Endothelial cell of umbilical vein (primary cell): ENCODE data around the gene TIMM10B. TPM values are rescaled to one million over a fixed set of nuclear protein-coding genes. Genes with fewer than 3 reads are reported as not detected.

Source experiments
- BruUV-seq: library from RNA; stranded (reverse); fragments of 400-500 nt; replicated peaks from 2 replicates; lab custom pipeline; 2021; lab: Mats Ljungman, UMichigan
- CTCF ChIA-PET: fragments of 300-600, 350-600 bp; sonication (Branson Sonifier 250); formaldehyde crosslinking; loops from one replicate; lab custom pipeline; 2021; ENCODE audit warnings: antibody characterized with exemption, inconsistent platforms; lab: Charles Lee
- POLR2A ChIA-PET: fragments of 300-600, 350-600 bp; sonication (Branson Sonifier 250); formaldehyde crosslinking; loops from one replicate; lab custom pipeline; 2021; ENCODE audit warnings: antibody characterized with exemption, inconsistent platforms; lab: Charles Lee
- DNase-seq: peaks from one replicate; pipeline ENCODE4 v3.0.0-alpha.2; 2011; ENCODE audit warnings: low read depth, low spot score
- FAIRE-seq: peaks from 2 replicates; lab custom pipeline; 2011; peaks lifted over from hg19 to GRCh38; lab: Jason Lieb, UNC
- H2AFZ ChIP-seq: 2 replicates; pipeline ENCODE4 v1.6.0; 2012; ENCODE audit warnings: low read depth, low read length, control low read depth, inconsistent platforms
- H3K27ac ChIP-seq: 2 replicates; pipeline ENCODE4 v1.5.1; 2011; ENCODE audit warnings: low read depth, mild to moderate bottlenecking, control low read depth, low read length, moderate library complexity; ENCODE audit not compliant: insufficient read depth
- H3K27me3 ChIP-seq, 2 experiments: 2 replicates each; pipeline versions ENCODE4 v1.6.0 to v1.6.1; 2011; ENCODE audit warnings: low read length in 2 of 2, mixed read lengths in 1 of 2; ENCODE audit not compliant: control insufficient read depth in 2 of 2, insufficient read depth in 2 of 2
- H3K36me3 ChIP-seq, 2 experiments: 2 replicates in 1 of 2; 3 replicates in 1 of 2; pipeline ENCODE4 v1.5.1; 2011; ENCODE audit warnings: low read length in 2 of 2, mild to moderate bottlenecking in 1 of 2, moderate library complexity in 1 of 2; ENCODE audit not compliant: control insufficient read depth in 2 of 2, insufficient read depth in 2 of 2; ENCODE audit errors: extremely low read depth in 1 of 2
- H3K4me1 ChIP-seq: 3 replicates; pipeline ENCODE4 v1.5.1; 2011; ENCODE audit warnings: mild to moderate bottlenecking, low read length; ENCODE audit not compliant: control insufficient read depth, insufficient read depth; ENCODE audit errors: extremely low read depth
- H3K4me2 ChIP-seq: 2 replicates; pipeline ENCODE4 v1.6.1; 2011; ENCODE audit warnings: low read length, control low read depth, mixed read lengths; ENCODE audit not compliant: insufficient read depth
- H3K4me3 ChIP-seq, 3 experiments: fragments of 200-600 bp in 1 of 3; sonication (generic), shearing (Covaris generic) in 1 of 3; replicated peaks in 1 of 3; 2 replicates each; pipeline ENCODE4 v1.5.1; 2011 to 2016; ENCODE audit warnings: control low read depth in 3 of 3, low read length in 3 of 3, mild to moderate bottlenecking in 2 of 3, inconsistent platforms in 1 of 3, low read depth in 1 of 3, moderate library complexity in 1 of 3; ENCODE audit not compliant: insufficient read depth in 1 of 3
- H3K79me2 ChIP-seq: 2 replicates; pipeline ENCODE4 v1.6.0; 2012; ENCODE audit warnings: low read length, inconsistent platforms; ENCODE audit not compliant: control insufficient read depth, insufficient read depth
- H3K9ac ChIP-seq: replicated peaks from 2 replicates; pipeline ENCODE3; 2011; ENCODE audit warnings: low read length, control low read depth; ENCODE audit not compliant: insufficient read depth; ENCODE audit errors: extremely low read depth
- H3K9me1 ChIP-seq: replicated peaks from 3 replicates; pipeline ENCODE4 v1.6.0; 2011; ENCODE audit warnings: mild to moderate bottlenecking, low read length; ENCODE audit not compliant: control insufficient read depth, insufficient read depth; ENCODE audit errors: extremely low read depth
- H3K9me3 ChIP-seq: replicated peaks from 2 replicates; pipeline ENCODE4 v1.5.1; 2012; ENCODE audit warnings: low read length, inconsistent platforms; ENCODE audit not compliant: control insufficient read depth, insufficient read depth
- H4K20me1 ChIP-seq: replicated peaks from 2 replicates; pipeline ENCODE3; 2011; ENCODE audit warnings: mild to moderate bottlenecking, low read length; ENCODE audit not compliant: control insufficient read depth, insufficient read depth; ENCODE audit errors: extremely low read depth
- EZH2 ChIP-seq: IDR thresholded peaks from 2 replicates; pipeline ENCODE4 v1.6.1; 2012; ENCODE audit warnings: borderline replicate concordance, low read depth, mild to moderate bottlenecking, moderate library complexity, low read length, inconsistent platforms; ENCODE audit not compliant: severe bottlenecking
- FOS ChIP-seq: IDR thresholded peaks from 2 replicates; pipeline ENCODE4 v1.6.1; 2011; ENCODE audit warnings: mild to moderate bottlenecking, low read length, moderate library complexity, borderline replicate concordance; ENCODE audit not compliant: insufficient read depth
- GATA2 ChIP-seq: IDR thresholded peaks from 2 replicates; pipeline ENCODE4 v1.7.0; 2011; ENCODE audit warnings: low read depth, mild to moderate bottlenecking, moderate library complexity, mixed read lengths, low read length; ENCODE audit not compliant: insufficient read length, insufficient read depth
- JUN ChIP-seq: IDR thresholded peaks from 2 replicates; pipeline ENCODE4 v1.6.1; 2011; ENCODE audit warnings: borderline replicate concordance, low read depth; ENCODE audit not compliant: insufficient read length, insufficient read depth
- MYC ChIP-seq: IDR thresholded peaks from one replicate; pipeline ENCODE4 v1.6.1; 2011; ENCODE audit warnings: mild to moderate bottlenecking, low read depth, low read length
- POLR2A ChIP-seq: IDR thresholded peaks from 2 replicates; pipeline ENCODE4 v1.6.1; 2012; ENCODE audit warnings: low read depth, mild to moderate bottlenecking, control low read depth, low read length
- POLR2AphosphoS5 ChIP-seq: IDR thresholded peaks from 2 replicates; pipeline ENCODE4 v1.6.1; 2012; ENCODE audit warnings: low read depth, mild to moderate bottlenecking, control low read depth, low read length, moderate library complexity; ENCODE audit not compliant: insufficient read depth
- dilution Hi-C: fragments of 300-500 bp; cut with MboI; formaldehyde crosslinking; loops from one replicate; pipeline ENCODE4 v1.15.0; 2019; ENCODE audit warnings: low sequenced_read_pairs; ENCODE audit not compliant: extremely low pct_ligation_motif_present
- intact Hi-C: fragments of 100-400 bp; cut with micrococcal nuclease; formaldehyde crosslinking; loops from one replicate; pipeline ENCODE4 v1.10.0; 2022
- polyA plus RNA-seq, 4 experiments: library from polyadenylated mRNA; depleted of rRNA in 3 of 4; stranded (reverse) in 3 of 4; unstranded in 1 of 4; fragments of >200 nt; gene quantifications; 2 replicates each; pipeline versions ENCODE4 v1.2.1 to v1.2.3, GENCODE V29; 2011 to 2012; ENCODE audit warnings: missing spikeins in 1 of 4
- total RNA-seq: library from RNA; stranded (reverse); gene quantifications from 2 replicates; pipeline ENCODE4 v1.2.3, GENCODE V29; 2021
- TF ChIP-seq, protein P1 (sequence below): IDR thresholded peaks from 2 replicates; pipeline ENCODE4 v1.6.1; 2011; ENCODE audit not compliant: insufficient read depth, insufficient read length
- TF ChIP-seq, protein P2 (sequence below), 2 donors: IDR thresholded peaks; 1 replicate in 1 of 2; 2 replicates in 1 of 2; pipeline ENCODE4 v1.5.1; 2011; ENCODE audit warnings: low read length in 2 of 2, mild to moderate bottlenecking in 2 of 2, moderate library complexity in 2 of 2, control low read depth in 1 of 2, inconsistent platforms in 1 of 2, low read depth in 1 of 2; ENCODE audit not compliant: insufficient read depth in 1 of 2; ENCODE audit errors: extremely low read depth in 1 of 2

The TIMM10B gene
- total and polyA plus RNA-seq, 2 donors (not counting 3 experiments of a cell fraction or from before 2014, with no cell fraction given) = 31.3 to 36.5 TPM

DNA sequence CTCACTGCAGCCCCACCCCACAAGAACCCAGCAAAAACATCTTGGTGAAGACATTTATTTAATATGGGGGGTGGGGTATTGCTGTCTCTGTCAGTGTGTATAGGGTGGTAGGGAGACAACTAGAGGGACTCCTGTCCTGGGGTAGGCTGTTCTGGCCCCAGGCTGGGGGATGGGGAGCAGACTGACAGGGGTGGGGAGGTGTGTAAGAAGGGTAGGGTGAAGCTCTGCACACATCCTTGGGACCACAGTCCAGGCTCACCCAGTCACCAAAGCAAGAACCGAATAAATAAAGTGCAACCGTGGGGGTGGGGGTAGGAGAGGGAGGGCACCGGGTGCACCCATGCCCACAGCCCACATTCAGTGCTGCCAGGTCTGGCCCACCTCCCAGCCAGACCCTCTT, 32.7 kb upstream of the TIMM10B start:
- POLR2A ChIA-PET = no interaction called here
- Histone ChIP-seq H3K4me3 (no peak overlapping the region), H3K27me3 (no peaks in the 10 kb centered on the region), H3K79me2 (no peaks in the 10 kb centered on the region), H2AFZ (no peak overlapping the region), H3K9me1 (no peaks in the 10 kb centered on the region), H3K9me3 (no peaks in the 10 kb centered on the region), H3K4me1 (no peaks in the 10 kb centered on the region), H3K36me3 (peaks cover 3 to 25% of the 10 kb centered on the region in 2 experiments), H3K4me2 (no peak overlapping the region), H3K9ac (no peak overlapping the region), H4K20me1 (no peaks in the 10 kb centered on the region), H3K27ac (no peak overlapping the region)
- FAIRE-seq (no peak), DNase-seq (no peak)
- CTCF ChIA-PET = interaction anchor here (0.8 to 4.7 kb wide), 5 partner anchors 8 to 82 kb away, joined by 3 to 28 read pairs (median 3); partner anchors contain the start of gene HPX
- no TSS peak for BruUV-seq
- TF ChIP-seq, protein P1, sequence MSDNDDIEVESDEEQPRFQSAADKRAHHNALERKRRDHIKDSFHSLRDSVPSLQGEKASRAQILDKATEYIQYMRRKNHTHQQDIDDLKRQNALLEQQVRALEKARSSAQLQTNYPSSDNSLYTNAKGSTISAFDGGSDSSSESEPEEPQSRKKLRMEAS = no peak
- no peak for TF ChIP-seq MYC
- TF ChIP-seq POLR2AphosphoS5 = no peak
- TF ChIP-seq POLR2A = no peak
- TF ChIP-seq, protein P2, sequence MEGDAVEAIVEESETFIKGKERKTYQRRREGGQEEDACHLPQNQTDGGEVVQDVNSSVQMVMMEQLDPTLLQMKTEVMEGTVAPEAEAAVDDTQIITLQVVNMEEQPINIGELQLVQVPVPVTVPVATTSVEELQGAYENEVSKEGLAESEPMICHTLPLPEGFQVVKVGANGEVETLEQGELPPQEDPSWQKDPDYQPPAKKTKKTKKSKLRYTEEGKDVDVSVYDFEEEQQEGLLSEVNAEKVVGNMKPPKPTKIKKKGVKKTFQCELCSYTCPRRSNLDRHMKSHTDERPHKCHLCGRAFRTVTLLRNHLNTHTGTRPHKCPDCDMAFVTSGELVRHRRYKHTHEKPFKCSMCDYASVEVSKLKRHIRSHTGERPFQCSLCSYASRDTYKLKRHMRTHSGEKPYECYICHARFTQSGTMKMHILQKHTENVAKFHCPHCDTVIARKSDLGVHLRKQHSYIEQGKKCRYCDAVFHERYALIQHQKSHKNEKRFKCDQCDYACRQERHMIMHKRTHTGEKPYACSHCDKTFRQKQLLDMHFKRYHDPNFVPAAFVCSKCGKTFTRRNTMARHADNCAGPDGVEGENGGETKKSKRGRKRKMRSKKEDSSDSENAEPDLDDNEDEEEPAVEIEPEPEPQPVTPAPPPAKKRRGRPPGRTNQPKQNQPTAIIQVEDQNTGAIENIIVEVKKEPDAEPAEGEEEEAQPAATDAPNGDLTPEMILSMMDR (IDR thresholded peaks at IDR 0.05; ENCODE audit: extremely low read depth in 1 of 2, insufficient read depth in 1 of 2, low read depth in 1 of 2, low read length in 2 of 2) = no peak
- TF ChIP-seq JUN = no peak
- no peak for TF ChIP-seq EZH2
- no peak for TF ChIP-seq GATA2
- TF ChIP-seq FOS = no peak
- intact Hi-C loops = no loop called here
- dilution Hi-C loops = no loop called here
